ENCODE measurements around the gene MCM7. TPM values are rescaled to one million over a fixed set of nuclear protein-coding genes. Genes with fewer than 3 reads are reported as not detected.
"Not testable (repeated sequence)": the region's sequence is repeated elsewhere in the genome, so short reads cannot be mapped to it uniquely, and the experiment has no call there.

Gene MCM7
- total RNA-seq, 1 experiment from 2014 or later, result 387 TPM

DNA sequence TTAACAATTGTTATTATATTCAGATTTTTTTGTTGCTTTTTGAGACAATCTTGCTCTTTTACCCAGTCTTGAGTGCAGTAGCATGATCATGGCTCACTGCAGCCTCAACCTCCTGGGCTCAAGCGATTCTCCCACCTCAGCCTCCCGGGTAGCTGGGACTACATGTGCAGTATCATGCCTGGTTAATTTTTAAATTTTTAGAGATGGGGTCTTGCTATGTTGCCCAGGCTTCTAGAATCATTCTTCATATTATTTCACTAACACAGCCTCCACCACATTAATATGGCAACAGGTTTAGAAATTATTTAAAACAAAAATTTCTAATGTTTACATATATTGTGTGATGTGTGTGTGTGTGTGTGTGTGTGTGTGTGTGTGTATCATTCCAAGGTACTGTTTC lies 46.1 kb upstream of the MCM7 start (continued):
- TF ChIP-seq, protein P1, sequence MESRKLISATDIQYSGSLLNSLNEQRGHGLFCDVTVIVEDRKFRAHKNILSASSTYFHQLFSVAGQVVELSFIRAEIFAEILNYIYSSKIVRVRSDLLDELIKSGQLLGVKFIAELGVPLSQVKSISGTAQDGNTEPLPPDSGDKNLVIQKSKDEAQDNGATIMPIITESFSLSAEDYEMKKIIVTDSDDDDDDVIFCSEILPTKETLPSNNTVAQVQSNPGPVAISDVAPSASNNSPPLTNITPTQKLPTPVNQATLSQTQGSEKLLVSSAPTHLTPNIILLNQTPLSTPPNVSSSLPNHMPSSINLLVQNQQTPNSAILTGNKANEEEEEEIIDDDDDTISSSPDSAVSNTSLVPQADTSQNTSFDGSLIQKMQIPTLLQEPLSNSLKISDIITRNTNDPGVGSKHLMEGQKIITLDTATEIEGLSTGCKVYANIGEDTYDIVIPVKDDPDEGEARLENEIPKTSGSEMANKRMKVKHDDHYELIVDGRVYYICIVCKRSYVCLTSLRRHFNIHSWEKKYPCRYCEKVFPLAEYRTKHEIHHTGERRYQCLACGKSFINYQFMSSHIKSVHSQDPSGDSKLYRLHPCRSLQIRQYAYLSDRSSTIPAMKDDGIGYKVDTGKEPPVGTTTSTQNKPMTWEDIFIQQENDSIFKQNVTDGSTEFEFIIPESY (IDR thresholded peaks at IDR 0.05; ENCODE audit: extremely low read depth, insufficient replicate concordance, low read length), result no peak
- TF ChIP-seq ATF3 (IDR thresholded peaks at IDR 0.05) (no peak), POLR2A (IDR thresholded peaks at IDR 0.05; ENCODE audit: borderline replicate concordance, extremely low read depth, insufficient read depth, insufficient read length) (no peak), CBX3 (IDR thresholded peaks at IDR 0.05; ENCODE audit: low read depth) (no peak), FOSL1 (IDR thresholded peaks at IDR 0.05; ENCODE audit: low read depth) (no peak)
- TF ChIP-seq, protein P2, sequence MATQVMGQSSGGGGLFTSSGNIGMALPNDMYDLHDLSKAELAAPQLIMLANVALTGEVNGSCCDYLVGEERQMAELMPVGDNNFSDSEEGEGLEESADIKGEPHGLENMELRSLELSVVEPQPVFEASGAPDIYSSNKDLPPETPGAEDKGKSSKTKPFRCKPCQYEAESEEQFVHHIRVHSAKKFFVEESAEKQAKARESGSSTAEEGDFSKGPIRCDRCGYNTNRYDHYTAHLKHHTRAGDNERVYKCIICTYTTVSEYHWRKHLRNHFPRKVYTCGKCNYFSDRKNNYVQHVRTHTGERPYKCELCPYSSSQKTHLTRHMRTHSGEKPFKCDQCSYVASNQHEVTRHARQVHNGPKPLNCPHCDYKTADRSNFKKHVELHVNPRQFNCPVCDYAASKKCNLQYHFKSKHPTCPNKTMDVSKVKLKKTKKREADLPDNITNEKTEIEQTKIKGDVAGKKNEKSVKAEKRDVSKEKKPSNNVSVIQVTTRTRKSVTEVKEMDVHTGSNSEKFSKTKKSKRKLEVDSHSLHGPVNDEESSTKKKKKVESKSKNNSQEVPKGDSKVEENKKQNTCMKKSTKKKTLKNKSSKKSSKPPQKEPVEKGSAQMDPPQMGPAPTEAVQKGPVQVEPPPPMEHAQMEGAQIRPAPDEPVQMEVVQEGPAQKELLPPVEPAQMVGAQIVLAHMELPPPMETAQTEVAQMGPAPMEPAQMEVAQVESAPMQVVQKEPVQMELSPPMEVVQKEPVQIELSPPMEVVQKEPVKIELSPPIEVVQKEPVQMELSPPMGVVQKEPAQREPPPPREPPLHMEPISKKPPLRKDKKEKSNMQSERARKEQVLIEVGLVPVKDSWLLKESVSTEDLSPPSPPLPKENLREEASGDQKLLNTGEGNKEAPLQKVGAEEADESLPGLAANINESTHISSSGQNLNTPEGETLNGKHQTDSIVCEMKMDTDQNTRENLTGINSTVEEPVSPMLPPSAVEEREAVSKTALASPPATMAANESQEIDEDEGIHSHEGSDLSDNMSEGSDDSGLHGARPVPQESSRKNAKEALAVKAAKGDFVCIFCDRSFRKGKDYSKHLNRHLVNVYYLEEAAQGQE (IDR thresholded peaks at IDR 0.05; ENCODE audit: low read depth), result no peak

DNA sequence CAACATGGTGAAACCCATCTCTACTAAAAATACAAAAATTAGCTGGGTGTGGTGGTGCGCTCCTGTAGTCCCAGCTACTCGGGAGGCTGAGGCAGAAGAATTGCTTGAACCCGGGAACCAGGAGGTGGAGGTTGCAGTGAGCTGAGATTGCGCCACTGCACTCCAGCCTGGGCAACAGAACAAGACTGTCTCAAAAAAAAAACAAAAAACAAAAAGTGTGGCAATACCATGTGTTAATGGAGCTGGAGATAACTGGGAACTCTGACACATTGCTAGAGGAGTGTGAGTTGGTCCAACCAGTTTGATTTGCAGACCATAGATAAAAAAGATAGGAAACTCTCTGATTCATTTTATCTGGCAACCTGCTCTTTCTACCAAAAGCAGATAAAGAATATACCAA lies 45.2 kb upstream of the MCM7 start:
- Histone ChIP-seq H3K79me2 (ENCODE audit: insufficient read depth, low read length) (peaks cover 16% of the 10 kb centered on the region), H3K4me1 (ENCODE audit: control insufficient read depth in 1 of 2, insufficient read depth in 2 of 2, low read length in 2 of 2) (peaks cover 9 to 21% of the 10 kb centered on the region in 2 experiments)
- H4K20me1 ChIP-seq (ENCODE audit: insufficient read depth); CTCF ChIA-PET; H3K36me3 ChIP-seq (ENCODE audit: control insufficient read depth in 1 of 2, insufficient read depth in 2 of 2, low read length in 2 of 2); DNase-seq (ENCODE audit: low read depth, low spot score); H3K9me3 ChIP-seq (ENCODE audit: control insufficient read depth in 1 of 2, insufficient read depth in 1 of 2, low read depth in 1 of 2, low read length in 2 of 2); RAD21 ChIA-PET (ENCODE audit: low non-redundant PET in 1 of 2, low total read pairs in 2 of 2, uncharacterized antibody in 2 of 2, unreplicated experiment in 2 of 2); ATAC-seq; BruUV-seq (replicated peaks); H3K27me3 ChIP-seq (ENCODE audit: insufficient read depth, low read length); H2AFZ ChIP-seq (ENCODE audit: low read depth, low read length, poor library complexity, severe bottlenecking); H3K9me2 ChIP-seq (ENCODE audit: insufficient read depth); POLR2A ChIA-PET; H3K4me3 ChIP-seq (replicated peaks in 1 of 2; ENCODE audit: low read depth in 1 of 2, low read length in 2 of 2); H3K27ac ChIP-seq (ENCODE audit: low read depth, low read length); intact Hi-C loops (cut with micrococcal nuclease); H3K9ac ChIP-seq (ENCODE audit: low read length); H3K4me2 ChIP-seq (ENCODE audit: low read length): not testable (repeated sequence)

Measured in HCT116 (cell line).